OCI-LY7 (cell line): ENCODE measurements around the gene SPDYA. TPM values are rescaled to one million over a fixed set of nuclear protein-coding genes. Genes with fewer than 3 reads are reported as not detected.
A peak's percentile ranks its signal among the peaks of the same experiment; 100 is the strongest.

Experiments
- BruUV-seq: library from RNA; stranded (reverse); fragments of 400-500 nt; replicated peaks from 2 replicates; lab custom pipeline; 2021; lab: Mats Ljungman, UMichigan
- CTCF ChIA-PET: fragments of 300-600 bp; sonication (Branson Sonifier 250); formaldehyde crosslinking; loops from one replicate; lab custom pipeline; 2022; ENCODE audit warnings: antibody characterized with exemption; ENCODE audit not compliant: unreplicated experiment; lab: Charles Lee
- POLR2A ChIA-PET: fragments of 300-600 bp; sonication (Branson Sonifier 250); formaldehyde crosslinking; loops from one replicate; lab custom pipeline; 2022; ENCODE audit warnings: antibody characterized with exemption; lab: Charles Lee
- DNase-seq: peaks from one replicate; pipeline ENCODE4 v3.0.0-alpha.2; 2015; ENCODE audit warnings: low spot score
- H2AFZ ChIP-seq: fragments of 200-600 bp; sonication (generic), shearing (Covaris generic); 2 replicates; pipeline ENCODE4 v1.6.1; 2014; ENCODE audit warnings: mild to moderate bottlenecking, antibody characterized with exemption, low read length, moderate library complexity
- H3K27ac ChIP-seq: fragments of 200-600 bp; sonication (generic); 2 replicates; pipeline ENCODE4 v1.5.1; 2014; ENCODE audit warnings: mixed run types, low read depth, mild to moderate bottlenecking, moderate library complexity, low read length, inconsistent platforms; ENCODE audit not compliant: poor library complexity, severe bottlenecking
- H3K36me3 ChIP-seq: fragments of 200-600 bp; sonication (generic); 2 replicates; pipeline ENCODE4 v1.6.1; 2014; ENCODE audit warnings: mild to moderate bottlenecking, antibody characterized with exemption, low read length, moderate library complexity, mixed read lengths; ENCODE audit not compliant: insufficient read depth
- H3K4me1 ChIP-seq: fragments of 200-600 bp; sonication (generic); 2 replicates; pipeline ENCODE4 v1.5.1; 2014; ENCODE audit warnings: mild to moderate bottlenecking, low read length; ENCODE audit not compliant: insufficient read depth, poor library complexity, severe bottlenecking
- H3K4me2 ChIP-seq: fragments of 200-600 bp; sonication (generic); 2 replicates; pipeline ENCODE4 v1.6.1; 2014; ENCODE audit warnings: mild to moderate bottlenecking, low read length
- H3K4me3 ChIP-seq: fragments of 200-600 bp; sonication (generic); 2 replicates; pipeline ENCODE4 v1.5.1; 2014; ENCODE audit warnings: mild to moderate bottlenecking, low read depth, low read length; ENCODE audit not compliant: poor library complexity, severe bottlenecking
- H3K79me2 ChIP-seq: fragments of 200-600 bp; sonication (generic); 2 replicates; pipeline ENCODE4 v1.6.1; 2016; ENCODE audit warnings: low read depth, mild to moderate bottlenecking, low read length, moderate library complexity, mixed read lengths; ENCODE audit not compliant: insufficient read depth
- H3K9me2 ChIP-seq: fragments of 200-600 bp; sonication (generic); 2 replicates; pipeline ENCODE4 v1.6.1; 2016; ENCODE audit warnings: mild to moderate bottlenecking, low read length, mixed read lengths; ENCODE audit not compliant: insufficient read depth
- H3K9me3 ChIP-seq: fragments of 200-600 bp; sonication (generic); 2 replicates; pipeline ENCODE4 v1.6.1; 2014; ENCODE audit warnings: mild to moderate bottlenecking, mixed run types, low read length, mixed read lengths
- H4K20me1 ChIP-seq: fragments of 200-600 bp; sonication (generic); 2 replicates; pipeline ENCODE4 v1.6.1; 2014; ENCODE audit warnings: mild to moderate bottlenecking, antibody characterized with exemption, low read length, moderate library complexity, mixed read lengths; ENCODE audit not compliant: insufficient read depth
- EZH2phosphoT487 ChIP-seq: fragments of 200-600 bp; sonication (generic); IDR thresholded peaks from 2 replicates; pipeline ENCODE4 v1.6.1; 2018; ENCODE audit warnings: low read depth, borderline replicate concordance, mild to moderate bottlenecking, mixed run types, antibody characterized with exemption, low read length, moderate library complexity, mixed read lengths
- intact Hi-C: fragments of 100-400 bp; cut with micrococcal nuclease; formaldehyde crosslinking; loops from one replicate; pipeline ENCODE4 v1.10.0; 2022; ENCODE audit not compliant: unreplicated experiment
- total RNA-seq, 2 experiments: library from RNA; depleted of rRNA in 1 of 2; stranded (reverse); fragments of >200 nt in 1 of 2; shearing (Covaris generic) in 1 of 2; gene quantifications; 2 replicates each; pipeline ENCODE4 v1.2.3, GENCODE V29; 2014 to 2022
- TF ChIP-seq, protein P1 (sequence below): fragments of 200-600 bp; sonication (generic); conservative IDR thresholded peaks from 2 replicates; pipeline ENCODE4 v1.5.1; 2014; ENCODE audit warnings: mild to moderate bottlenecking, antibody characterized with exemption, low read length, moderate library complexity, mixed read lengths

The SPDYA gene
- total RNA-seq, 2 experiments from 2014 or later, result 1.1 to 1.7 TPM

DNA sequence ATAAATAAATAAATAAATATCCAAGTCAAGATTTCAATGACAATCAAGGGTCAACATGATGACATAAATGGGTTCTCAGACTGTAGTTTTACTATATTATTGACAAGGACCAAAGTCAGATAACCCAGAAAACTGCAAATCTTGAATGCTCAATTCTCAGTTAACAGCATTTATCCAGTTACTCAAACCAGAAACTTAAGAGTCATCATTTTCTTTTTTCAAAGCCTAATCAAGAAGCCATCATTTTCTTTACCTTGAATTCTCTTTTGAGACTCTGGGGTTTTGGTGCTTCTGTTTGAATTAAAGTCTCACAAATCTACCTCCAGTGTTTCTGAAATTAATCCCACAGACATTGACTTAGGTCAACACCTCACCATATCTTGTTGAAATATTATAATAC lies 45.3 kb downstream of the SPDYA start:
- no peaks in the 10 kb centered on the region for H3K9me3 ChIP-seq
- H2AFZ ChIP-seq, result no peak overlapping the region
- H4K20me1 ChIP-seq, result no peaks in the 10 kb centered on the region
- ChIA-PET CTCF (no interaction called here), POLR2A (interaction anchor here (1.1 kb wide), 1 partner anchor 12 kb away, joined by 3 read pairs; no protein-coding TSS in a partner anchor)
- TF ChIP-seq EZH2phosphoT487, result no peak
- TF ChIP-seq, protein P1, sequence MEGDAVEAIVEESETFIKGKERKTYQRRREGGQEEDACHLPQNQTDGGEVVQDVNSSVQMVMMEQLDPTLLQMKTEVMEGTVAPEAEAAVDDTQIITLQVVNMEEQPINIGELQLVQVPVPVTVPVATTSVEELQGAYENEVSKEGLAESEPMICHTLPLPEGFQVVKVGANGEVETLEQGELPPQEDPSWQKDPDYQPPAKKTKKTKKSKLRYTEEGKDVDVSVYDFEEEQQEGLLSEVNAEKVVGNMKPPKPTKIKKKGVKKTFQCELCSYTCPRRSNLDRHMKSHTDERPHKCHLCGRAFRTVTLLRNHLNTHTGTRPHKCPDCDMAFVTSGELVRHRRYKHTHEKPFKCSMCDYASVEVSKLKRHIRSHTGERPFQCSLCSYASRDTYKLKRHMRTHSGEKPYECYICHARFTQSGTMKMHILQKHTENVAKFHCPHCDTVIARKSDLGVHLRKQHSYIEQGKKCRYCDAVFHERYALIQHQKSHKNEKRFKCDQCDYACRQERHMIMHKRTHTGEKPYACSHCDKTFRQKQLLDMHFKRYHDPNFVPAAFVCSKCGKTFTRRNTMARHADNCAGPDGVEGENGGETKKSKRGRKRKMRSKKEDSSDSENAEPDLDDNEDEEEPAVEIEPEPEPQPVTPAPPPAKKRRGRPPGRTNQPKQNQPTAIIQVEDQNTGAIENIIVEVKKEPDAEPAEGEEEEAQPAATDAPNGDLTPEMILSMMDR, result no peak
- H3K4me1 ChIP-seq, result no peaks in the 10 kb centered on the region
- no TSS peak for BruUV-seq
- H3K79me2 ChIP-seq, result no peaks in the 10 kb centered on the region
- no peaks in the 10 kb centered on the region for H3K9me2 ChIP-seq
- no peak for DNase-seq
- intact Hi-C loops, result no loop called here
- no peak overlapping the region for H3K27ac ChIP-seq
- H3K4me2 ChIP-seq, result no peak overlapping the region
- no peak overlapping the region for H3K4me3 ChIP-seq
- peaks cover 55% of the 10 kb centered on the region for H3K36me3 ChIP-seq

DNA sequence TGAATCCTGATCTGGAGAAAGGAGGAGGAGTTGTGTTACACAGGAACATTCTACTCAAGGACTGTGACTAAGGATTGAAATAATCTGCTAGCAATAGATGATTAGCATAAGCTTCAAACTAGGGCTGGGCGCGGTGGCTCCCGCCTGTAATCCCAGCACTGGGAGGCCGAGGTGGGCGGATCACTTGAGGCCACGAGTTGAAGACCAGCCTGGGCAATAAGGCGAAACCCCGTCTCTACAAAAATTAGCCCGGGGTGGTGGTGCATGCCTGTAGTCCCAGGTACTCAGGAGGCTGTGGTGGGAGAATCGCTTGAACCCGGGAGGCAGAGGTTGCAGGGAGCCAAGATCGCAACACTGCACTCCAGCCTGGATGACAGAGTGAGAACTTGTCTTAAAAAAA lies 58.0 kb downstream of the SPDYA start:
- H3K36me3 ChIP-seq, result peaks cover 20% of the 10 kb centered on the region
- H3K4me3 ChIP-seq, result peak overlapping the region; percentile 78
- H3K27ac ChIP-seq, result no peak overlapping the region
- ChIA-PET POLR2A (interaction anchor here (2.2 kb wide), 1 partner anchor 9 kb away, joined by 6 read pairs; no protein-coding TSS in a partner anchor), CTCF (no interaction called here)
- no peaks in the 10 kb centered on the region for H3K9me3 ChIP-seq
- TF ChIP-seq, protein P1, result no peak
- no peak for TF ChIP-seq EZH2phosphoT487
- no peak for DNase-seq
- peak overlapping the region; percentile 77 for H3K4me2 ChIP-seq
- peaks cover 22% of the 10 kb centered on the region for H3K4me1 ChIP-seq
- BruUV-seq, result no TSS peak
- H4K20me1 ChIP-seq, result peaks cover 18% of the 10 kb centered on the region; the same call in 1 of the 2 replicates
- no peaks in the 10 kb centered on the region for H3K9me2 ChIP-seq
- no peak overlapping the region for H2AFZ ChIP-seq
- H3K79me2 ChIP-seq, result peaks cover 45% of the 10 kb centered on the region
- intact Hi-C loops, result no loop called here

- DNase-seq, result no peak
- ChIA-PET CTCF (no interaction called here), POLR2A (interaction anchor here (0.5 to 2.2 kb wide), 11 partner anchors 10 to 287 kb away, joined by 3 to 12 read pairs (median 4); no protein-coding TSS in a partner anchor)
- H3K36me3 ChIP-seq, result peaks cover 10% of the 10 kb centered on the region
- no peaks in the 10 kb centered on the region for H3K9me2 ChIP-seq
- H3K9me3 ChIP-seq, result no peaks in the 10 kb centered on the region
- peak overlapping the region; percentile 65 for H2AFZ ChIP-seq
- TSS peak; percentile 73 for BruUV-seq
- peaks cover 22% of the 10 kb centered on the region for H3K4me1 ChIP-seq
- peak overlapping the region; percentile 11 for H3K27ac ChIP-seq
- intact Hi-C loops, result loop anchor here (1.0 kb wide), 1 partner anchor 25 kb away; the partner anchor contains the start of gene WDR43
- H3K4me2 ChIP-seq, result peak overlapping the region; percentile 77
- peaks cover 36% of the 10 kb centered on the region for H3K79me2 ChIP-seq
- TF ChIP-seq, protein P1, result no peak
- TF ChIP-seq EZH2phosphoT487, result no peak
- peaks cover 18% of the 10 kb centered on the region; the same call in 1 of the 2 replicates for H4K20me1 ChIP-seq
- H3K4me3 ChIP-seq, result peak overlapping the region; percentile 78
Measured at GRCh38 chr2:28869494-28870145, 59.0 kb downstream of the SPDYA start.
